Activated T-cell treated with anti-CD3 and anti-CD28 coated beads for 24 hours (primary cell): ENCODE results near the gene MARK2.
A peak's percentile ranks its signal among the peaks of the same experiment; 100 is the strongest.

ENCODE experiments used
- DNase-seq: peaks from one replicate; pipeline ENCODE4 v3.0.0-alpha.2; 2020; ENCODE audit warnings: low read depth

MARK2 gene

DNA sequence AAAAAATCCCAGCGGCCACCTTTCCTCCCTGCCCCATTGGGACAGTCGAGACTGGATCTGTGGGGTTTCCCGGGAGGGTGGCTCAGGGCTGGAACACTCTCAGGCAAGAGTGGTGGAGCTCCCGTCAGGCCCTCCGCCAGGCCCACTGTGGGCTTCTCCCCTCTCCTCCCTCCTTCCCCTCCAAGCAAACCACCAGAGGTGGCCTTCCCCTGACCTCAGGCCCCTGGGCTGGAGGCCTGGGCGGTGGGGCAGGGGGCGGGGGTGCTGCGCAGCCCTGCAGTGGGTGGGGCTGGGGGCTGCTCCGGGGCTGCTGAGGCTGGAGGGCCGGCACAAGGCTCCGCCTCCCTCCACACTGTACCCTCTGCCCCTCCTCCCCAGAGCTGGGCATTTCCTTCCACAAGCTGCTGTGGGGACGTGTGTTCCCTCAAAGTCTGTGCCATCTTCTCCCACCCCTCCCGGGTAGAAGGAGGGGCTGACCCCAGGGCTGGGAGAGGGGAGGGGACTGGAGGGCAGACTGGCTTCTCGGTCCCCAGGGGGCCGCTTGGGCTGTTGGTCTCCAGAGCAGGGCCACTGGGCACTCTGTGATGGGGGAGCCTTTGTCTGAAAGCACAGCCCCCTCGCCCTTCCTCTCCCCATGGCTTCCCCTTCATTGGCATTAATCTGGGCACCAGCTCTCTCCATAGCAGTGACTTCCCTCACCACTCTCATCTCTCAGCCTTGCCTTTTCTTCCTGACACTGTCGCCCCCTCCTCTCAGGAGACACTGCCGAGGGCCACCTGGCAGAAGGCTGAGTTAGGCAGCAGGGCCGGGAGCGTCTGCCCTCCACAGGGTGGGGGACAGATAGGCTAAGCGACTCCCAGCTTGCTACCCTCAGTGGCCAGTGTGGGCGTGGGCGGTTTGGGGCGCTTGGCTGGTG, 70.9 kb downstream of the MARK2 start:
- no peak for DNase-seq

DNA sequence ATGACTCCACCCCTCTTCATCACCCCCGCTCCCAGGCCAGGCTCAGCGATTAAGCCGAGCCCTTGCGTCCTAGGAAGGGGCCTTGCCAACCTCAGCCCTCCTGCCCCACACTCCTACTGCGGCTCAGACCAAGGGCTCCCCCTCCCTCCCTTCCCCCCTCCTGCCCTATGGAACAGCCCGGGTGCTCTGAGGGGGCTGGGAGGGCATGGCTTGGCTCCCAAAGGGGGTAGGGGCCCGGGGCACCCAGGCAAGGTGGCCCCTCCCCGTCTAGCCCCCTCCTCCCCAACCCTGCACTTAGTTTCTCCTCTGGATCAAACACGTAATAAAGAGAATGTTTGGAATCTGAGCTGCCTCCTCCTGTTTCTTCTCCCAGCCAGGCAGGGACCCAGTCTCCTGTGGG, 71.8 kb downstream of the MARK2 start:
- no peak for DNase-seq

DNA sequence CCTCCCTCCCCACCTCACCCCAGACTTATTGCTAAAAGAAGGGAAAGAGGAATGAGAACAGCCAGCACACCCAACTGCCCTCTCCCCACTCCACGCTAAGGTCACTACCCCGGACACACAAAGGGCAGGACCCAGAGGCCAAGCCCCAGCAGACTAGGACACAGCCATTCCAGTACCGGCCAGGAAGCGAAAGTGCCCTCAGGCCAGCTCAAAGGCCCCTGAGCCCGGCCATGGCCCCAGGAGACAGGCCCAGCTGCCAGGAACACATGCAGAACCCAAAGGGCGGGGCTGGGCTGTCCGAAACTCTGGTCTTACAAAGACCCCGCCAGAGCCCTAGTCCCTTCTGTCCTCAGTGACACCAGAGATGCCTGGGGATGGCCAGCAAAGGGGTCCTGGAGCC, 72.5 kb downstream of the MARK2 start:
- DNase-seq, result no peak

DNA sequence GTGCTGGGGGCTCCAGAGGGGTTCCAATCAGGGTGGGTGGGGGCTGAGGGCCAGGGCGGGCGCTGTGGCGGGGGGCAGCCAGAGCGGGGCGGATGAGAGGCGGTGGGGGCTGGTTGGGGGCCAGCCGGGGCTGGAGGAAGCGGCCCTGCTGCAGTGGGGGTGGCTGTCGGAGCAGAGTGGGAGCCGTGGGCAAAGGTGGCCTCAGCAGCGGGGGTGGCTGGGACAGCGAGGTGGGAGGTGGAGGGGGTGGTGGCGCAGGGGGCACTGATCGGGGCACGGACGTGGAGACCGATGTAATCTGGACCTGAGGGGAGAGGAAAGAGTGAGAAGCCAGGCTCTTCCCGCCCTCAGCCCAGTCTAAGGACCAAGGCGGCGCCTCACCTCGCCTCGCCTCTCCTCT, 73.0 kb downstream of the MARK2 start:
- no peak for DNase-seq

DNA sequence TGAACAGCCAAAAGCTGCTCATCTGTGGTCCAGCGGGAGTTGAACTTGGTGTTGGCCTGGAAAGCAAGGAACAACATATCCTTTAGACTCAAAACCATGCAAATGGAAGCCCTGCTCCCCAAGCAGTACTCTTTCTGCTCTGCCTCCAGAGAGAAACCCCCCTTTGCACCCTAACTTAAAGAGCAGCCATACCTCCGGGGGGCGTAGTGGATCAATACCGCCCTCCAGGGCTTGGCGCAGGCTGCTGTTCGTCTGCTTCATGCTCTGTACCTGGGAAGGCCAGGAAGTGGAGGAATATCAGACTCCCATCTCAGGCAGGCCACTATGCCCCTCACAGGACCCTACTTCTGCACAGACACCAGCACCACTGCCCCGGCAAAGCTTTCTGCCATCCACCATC, 73.8 kb downstream of the MARK2 start:
- no peak for DNase-seq

DNA sequence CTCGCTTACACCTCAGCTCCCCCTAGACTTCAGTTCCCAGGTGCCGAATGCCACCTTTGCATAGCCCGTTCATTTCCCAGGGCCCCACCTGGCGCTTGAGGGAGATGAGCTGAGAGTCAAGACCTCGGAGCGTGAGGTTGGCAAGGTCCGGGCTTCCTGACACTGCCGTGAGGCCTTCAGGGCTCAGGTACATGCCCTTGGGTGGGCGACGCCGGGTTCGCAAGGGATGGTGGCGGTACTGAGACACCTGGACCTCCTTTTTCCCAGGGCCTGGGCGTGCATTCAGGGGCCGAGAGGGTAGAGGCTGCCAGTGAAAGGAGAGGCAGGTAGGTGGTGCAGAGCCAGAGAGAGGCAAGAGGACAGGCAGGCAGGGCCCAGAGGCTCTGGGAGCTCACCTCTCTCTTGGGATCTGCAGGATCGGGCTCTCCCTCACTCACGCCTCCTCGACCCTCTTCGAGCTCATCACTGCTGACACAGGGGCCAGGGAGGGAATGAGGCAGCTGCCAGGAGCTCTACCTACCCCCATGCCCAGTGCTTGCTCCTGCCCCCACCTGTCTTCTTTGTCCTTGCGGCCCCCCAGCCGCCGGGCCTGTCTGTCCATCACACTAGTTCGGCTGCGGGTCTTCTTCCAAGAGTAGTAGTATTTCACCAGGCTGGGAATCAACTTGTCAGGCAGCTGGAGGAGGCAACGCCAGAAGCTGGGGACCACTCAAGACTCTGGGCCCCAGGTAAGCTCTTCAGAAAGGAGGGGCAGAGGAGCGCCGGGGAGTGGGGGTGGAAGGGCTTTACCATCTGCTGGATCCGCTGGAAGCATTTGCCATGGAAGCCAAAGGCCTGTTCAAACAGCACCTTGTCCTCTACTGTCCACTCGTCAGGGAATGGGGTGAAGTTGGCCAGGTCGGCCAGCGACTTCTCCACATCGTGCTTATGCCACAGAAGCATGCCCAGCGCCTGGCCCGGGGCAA, 75.2 kb downstream of the MARK2 start:
- DNase-seq, result no peak

DNA sequence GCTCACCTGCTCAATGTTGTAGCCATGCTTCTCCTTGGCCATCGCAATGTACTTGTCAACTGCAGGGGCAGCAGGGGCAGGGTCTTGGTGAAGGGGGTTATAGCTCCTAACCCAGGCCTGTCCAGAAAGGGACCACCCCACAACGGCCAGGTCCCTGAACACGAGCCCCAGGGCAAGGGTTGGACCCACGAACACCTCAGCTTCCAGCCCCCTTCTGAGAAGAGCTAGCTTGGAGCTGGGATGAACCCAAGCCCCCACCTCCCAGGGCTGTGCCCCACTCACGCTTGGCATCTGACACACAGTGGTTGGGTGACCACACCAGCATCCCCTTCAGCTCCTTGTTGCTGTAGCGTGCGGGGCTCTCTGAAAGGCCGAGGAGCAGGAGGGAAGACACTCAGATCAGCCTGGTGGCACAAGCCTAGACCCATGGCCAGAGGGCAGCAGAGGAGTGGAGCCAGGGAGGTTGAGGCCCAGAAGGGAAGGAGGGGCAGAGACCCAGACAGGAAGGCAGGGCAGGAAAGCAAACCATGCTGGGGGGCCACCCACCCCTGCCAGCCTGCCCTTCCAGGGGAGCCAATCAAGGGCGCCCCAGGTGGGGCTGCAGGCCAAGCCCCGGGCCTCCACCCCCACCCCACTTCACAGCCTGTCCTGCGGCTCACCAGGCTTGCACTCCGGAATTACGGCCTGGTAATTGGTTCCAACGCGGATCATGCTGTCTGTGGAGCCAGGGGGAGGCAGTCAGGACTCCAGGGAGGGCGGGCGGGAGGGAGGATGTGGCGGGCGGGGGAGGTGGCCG, 76.2 kb downstream of the MARK2 start:
- DNase-seq, result no peak

DNA sequence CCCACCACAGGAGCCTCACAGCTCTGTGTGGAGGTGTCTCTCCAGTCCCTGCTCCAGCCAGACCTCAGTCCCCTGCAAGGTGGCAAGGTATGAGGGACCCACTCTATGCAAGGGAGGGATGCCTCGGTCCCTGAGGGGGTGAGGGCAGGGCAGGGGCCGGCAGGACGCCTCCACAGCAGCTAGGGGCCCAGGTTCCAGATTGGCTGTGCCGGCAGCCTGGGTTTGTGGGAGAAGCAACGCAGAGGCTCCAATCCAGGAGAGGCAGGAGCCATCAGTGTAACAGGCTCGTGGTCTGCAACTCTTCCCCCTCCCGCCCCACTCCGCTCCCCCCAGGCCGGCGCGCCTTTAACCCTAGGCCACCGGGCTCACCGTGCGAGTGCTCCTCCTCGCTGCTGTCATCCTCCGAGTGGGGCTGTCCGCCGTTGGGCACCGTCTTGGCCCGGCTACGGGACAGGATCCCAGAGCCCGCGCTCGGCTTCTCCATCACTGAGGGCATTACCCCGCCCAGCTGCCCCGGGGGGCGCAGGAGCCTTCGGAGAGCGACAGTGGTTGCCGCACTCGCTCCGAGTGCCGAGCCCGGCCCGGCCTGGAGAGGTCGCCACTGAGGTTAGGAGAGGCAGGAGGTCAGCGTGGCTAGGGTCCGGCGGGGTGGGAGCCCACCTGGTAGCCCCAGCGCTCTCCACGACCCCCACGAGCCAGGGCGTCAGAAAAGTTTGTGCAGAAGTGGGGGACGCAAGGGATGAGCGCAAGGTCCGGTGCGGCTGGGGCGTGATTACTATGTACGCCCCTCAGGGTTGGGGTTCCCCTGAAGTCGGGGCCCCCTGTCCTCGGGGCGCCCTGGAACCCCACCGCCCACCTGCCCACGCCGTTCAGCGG, 77.3 kb downstream of the MARK2 start:
- DNase-seq, result no peak

DNA sequence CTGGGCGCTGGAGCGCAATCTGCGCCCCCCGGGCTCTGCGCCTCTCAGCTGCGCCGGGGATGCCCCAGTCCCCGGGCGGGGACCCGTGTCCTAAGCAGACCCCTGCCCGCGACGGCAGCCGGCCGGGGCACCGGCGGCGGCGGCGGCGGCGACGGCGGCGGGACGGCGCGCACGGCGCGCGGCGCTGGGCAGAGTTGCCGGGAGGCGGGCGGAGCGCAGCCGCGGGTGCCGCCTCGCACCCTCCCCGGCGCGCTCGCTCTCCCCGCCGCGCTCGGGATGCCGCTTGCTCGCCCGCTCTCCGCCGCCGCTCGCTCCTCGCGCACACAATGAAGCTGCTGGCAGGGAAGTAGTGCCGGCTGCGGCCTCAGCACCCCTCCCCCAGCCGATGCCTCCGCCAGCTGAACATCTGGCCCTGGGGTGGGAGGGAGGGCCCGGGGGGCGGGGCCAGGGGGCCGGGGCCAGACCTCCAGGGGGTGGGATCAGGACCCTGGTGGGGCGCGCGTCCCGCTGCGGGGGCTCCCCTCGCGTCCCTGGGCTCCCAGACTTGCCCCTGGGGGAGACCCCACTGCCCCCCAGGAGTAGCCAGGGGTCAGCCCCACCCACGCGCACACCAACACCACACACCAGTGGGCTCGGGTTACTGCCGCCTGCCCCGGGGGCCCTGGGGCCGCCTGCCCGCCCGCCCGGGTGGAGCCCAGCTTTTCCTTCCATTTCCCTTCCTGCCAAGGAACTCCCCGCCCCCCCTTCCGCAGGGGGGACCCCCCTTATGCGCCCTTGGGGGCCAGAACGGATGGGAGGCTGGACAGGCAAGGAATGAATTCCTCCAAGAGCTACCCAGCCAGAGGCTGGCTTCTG, 78.2 kb downstream of the MARK2 start, which contains the start of gene RCOR2:
Gene RCOR2 (minus strand): TSS at position 328 of the 855 bp plus-strand sequence. CDS start 708 bp downstream, outside the sequence.
- peak; percentile 50 for DNase-seq

DNA sequence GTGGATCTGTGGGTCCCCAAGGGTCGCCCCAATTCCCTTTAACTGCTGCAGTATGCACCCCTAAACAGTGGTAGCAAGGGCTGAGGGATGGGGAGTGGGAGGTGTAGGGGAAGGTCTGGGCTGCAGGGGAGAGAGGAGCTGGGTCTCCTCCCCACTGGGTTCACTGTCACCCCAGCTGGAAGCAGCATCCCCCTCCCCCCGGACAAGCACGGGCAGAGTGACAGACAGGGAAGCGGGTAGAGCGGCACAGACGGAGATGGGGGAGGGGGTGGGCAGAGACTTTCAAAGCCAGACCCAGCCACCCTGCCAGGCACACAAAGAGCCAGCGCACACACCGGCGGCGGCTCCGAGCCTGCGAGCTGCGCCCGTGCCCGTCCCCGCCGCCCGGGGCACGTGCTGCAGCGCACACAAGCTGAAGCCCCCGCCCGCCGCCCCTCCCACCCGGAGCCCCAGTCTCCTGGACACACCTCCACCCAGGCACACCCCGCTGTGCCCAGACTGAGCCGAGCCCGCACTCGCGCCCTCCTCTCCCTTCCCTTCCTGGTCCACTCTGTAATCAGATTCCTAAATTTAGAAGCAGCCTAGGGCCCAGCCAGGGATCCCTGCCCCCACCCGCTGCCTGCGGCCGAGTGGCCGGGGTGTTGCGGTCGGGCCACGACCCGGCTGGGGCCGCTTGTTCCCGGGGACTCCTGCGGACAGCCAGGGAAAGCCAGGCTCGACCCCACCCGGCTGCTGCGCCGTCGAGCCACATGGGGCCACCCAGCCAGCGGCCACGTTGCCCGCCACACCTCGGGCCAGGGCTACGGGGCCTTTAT, 79.0 kb downstream of the MARK2 start:
- no peak for DNase-seq

DNA sequence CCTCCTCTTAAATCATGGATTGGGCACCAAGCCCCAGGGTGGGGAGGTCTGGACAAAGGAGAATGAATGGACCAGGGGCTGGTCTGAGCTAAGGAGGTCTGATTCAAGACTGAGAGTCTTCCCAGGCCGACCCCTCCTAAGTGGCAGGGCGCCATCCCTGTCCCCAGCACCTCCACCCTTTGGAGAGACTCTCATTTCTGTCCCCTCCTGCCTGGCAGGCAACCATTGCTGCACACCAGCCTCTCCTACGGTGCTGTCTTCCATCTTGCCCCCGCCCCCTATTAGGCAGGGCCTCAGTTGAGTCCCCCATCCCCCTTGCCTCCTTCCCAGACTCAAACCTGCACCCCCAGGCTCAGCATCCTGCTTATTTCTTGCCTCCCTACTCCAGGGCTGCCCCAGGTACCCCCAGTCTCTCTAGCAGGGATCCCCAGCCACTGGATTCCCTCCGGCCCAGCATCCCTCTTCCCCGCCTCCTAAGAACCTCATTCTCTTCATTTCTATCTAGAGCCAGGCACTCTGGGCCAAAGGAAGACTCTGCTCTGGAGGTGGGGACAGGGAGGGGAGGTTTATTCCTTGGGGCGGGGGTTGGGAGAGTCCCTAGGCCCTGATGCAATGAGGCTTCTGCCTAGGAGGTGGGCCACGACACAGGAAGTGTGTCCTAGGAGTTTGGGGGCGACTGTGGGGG, 79.7 kb downstream of the MARK2 start:
- DNase-seq, result no peak

DNA sequence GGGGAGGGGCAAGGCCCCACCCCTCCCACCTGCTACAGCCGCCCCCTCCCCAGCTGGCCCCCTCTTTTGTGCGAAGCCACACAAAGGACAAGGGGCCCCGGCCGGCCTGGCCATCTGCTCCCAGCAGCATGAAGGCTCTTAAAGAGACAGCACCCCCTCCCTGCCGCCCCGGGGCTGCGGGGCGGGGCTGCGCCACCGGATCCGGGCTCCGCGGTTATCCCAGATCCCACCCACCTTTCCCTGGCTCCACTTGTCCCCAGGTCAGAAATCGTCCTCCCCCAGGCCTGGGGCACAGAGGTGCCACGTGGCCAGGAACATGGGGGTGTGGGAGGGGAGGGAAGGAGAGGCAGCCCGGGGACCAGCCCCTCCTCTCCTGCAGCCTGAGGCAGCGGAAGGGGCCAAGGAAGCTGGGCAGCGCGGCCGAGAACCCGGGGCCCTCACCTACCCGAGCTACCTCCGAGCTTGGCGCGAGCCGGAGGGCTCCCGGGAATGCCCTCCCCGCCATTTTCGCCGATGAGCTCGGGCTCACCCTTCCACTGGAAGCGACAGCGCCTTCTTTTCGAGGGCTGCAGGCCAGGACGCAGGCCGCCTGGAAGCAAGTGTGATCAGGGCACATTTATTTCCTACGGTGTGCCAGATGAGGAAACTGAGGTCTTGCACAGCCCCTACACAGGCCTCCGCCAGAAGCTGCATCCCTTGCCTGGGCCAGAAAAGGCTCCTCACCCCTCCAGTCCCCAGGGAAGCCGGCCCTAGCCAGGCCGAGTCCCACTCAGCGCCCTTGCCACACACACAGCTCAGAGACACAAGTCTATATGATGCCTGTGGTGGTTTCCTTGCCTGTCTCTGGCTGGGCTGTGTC, 80.6 kb downstream of the MARK2 start:
- no peak for DNase-seq

DNA sequence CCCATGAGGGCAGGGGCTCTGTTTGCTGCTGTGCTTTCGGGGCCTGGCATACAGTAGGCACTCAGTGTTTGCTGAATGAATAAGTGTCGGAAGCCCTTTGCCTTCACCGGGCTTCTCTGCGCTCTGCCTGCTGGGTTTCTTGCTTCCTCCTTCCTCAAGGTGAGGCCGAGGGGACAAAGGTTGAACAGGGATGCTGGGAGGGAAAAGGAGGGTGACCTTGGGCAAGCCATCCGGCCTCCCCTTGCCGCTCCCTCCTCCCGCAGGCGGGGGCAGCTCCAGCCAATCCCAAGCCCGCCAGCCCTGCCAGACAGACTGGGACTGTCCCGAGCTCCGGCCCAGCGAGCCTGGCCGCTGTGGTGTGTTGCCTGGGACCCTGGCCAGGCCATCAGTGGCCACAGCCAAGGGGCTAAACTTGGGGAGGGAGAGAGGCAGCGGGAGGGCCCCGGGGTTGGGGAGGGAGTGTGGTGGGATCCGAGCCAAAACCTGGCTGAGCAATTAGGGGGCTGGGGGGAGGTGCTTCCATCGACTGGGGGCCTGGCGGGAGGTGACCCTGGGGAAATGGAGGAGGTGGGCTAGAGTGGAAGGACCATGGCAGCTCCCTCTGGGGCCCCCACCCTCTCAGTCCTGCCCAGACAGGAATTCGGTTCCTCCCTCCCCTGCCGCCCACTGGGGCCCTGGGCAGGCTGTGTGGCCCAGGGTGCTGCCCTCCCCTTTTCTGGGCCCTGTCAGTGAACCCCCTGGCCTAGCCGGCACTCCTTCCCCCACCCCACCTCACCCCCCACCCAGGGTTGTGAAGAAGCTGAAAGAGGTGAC, 81.4 kb downstream of the MARK2 start:
- DNase-seq, result no peak

DNA sequence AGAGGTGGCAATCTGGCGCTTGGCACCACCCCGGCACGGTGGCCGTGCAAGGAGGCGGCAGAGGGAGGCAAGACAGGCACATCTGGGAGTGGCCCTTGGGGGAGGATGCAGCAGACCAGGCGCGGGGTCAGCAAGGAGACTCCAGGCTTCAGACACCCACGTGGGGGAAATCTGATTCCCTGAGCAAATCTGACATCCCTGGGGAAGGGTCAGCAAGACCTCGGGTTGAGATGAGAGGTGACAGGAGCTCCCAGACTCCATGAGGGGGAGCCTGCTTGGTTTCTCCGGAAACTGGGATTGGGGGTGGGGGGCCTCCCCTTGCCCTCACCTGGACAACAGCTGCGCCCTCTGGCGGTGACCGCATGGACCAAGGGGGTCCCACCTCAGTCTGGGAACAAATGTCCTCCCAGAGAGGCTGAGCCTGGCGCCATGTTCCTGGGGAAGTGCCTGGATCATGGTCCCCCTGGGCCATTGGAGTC, 82.1 kb downstream of the MARK2 start:
- DNase-seq, result no peak

DNA sequence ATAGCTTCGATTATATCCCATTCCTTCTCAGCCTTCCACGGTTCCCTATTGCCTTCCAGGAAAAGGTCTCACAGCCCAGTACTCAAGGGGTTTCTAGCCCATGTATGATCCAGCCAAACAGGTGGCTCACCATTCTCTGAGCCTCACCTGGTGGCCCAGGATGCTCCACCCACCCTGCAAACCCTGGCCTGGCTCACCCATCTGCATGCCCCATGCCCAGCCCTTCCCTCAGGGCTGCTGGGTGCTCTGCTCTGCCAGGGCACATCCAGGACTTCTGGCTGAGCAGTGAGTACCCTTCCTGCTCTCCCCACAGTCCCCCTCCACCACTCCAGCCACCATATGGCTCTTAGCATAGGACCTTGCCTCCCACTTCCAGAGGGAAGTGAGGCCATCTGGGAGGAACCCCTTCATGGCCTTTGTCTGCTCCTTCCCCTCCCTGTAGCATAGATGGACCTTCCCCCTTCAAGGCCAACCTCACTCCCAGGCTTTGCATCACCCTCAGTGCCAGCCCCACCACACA, 83.8 kb downstream of the MARK2 start:
- no peak for DNase-seq

DNA sequence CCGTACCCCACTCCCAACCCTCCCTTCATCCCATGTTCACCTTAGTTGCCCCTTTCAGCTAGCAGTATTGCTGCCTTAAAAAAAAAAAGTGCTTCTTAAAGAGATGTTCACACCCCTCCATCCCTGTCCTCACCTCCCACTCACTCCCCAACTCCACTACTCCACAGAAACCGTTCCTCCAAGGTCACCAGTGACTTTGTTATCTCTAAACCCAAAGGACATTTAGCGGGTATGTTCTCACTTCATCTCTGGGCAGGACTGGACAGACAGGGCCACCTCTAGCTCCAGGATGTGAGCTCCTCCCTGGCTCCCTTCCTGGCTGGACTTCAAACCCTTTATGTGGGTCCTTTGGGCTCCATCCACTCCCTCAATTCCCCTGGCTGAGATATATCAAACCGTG, 84.4 kb downstream of the MARK2 start:
- DNase-seq, result no peak
